IMR-90 (cell line): ENCODE measurements around the gene CD99. TPM values are rescaled to one million over a fixed set of nuclear protein-coding genes. Genes with fewer than 3 reads are reported as not detected.

ENCODE experiments used
- ATAC-seq: fragments of 200-7000 bp; cut with Tn5 transposase; 2 replicates; pipeline ENCODE4 v1.9.1; 2020; ENCODE audit warnings: low read depth, mild to moderate bottlenecking, moderate library complexity
- BruUV-seq: library from RNA; stranded (reverse); fragments of 400-500 nt; replicated peaks from 2 replicates; lab custom pipeline; 2021; lab: Mats Ljungman, UMichigan
- CTCF ChIA-PET: fragments of 300-600 bp; formaldehyde crosslinking; extraction: SDS; loops from one replicate; lab custom pipeline; 2021; ENCODE audit warnings: antibody characterized with exemption; lab: Yijun Ruan, JAX
- POLR2A ChIA-PET: fragments of 300-600 bp; sonication (Branson Sonifier 250); formaldehyde crosslinking; loops from one replicate; lab custom pipeline; 2022; ENCODE audit warnings: antibody characterized with exemption; ENCODE audit not compliant: unreplicated experiment; lab: Charles Lee
- DNase-seq: peaks from one replicate; pipeline ENCODE4 v3.0.0; 2013
- H2AFZ ChIP-seq: replicated peaks from 2 replicates; pipeline ENCODE3; 2013; ENCODE audit warnings: low read length, mild to moderate bottlenecking; ENCODE audit not compliant: poor library complexity
- H2AK5ac ChIP-seq: 2 replicates; pipeline ENCODE4 v1.6.1; 2013; ENCODE audit warnings: low read depth, low read length, inconsistent platforms
- H2AK9ac ChIP-seq: replicated peaks from 2 replicates; pipeline ENCODE3; 2013; ENCODE audit warnings: mild to moderate bottlenecking, low read depth, low read length, moderate library complexity; ENCODE audit not compliant: poor library complexity
- H2BK120ac ChIP-seq: 2 replicates; pipeline ENCODE4 v1.6.1; 2013; ENCODE audit warnings: low read depth, low read length, inconsistent platforms
- H2BK15ac ChIP-seq: 3 replicates; pipeline ENCODE4 v1.6.1; 2013; ENCODE audit warnings: low read depth, low read length, inconsistent platforms
- H2BK20ac ChIP-seq: 2 replicates; pipeline ENCODE4 v1.6.1; 2013; ENCODE audit warnings: low read depth, mild to moderate bottlenecking, inconsistent platforms, low read length, moderate library complexity
- H2BK5ac ChIP-seq: 2 replicates; pipeline ENCODE4 v1.6.1; 2013; ENCODE audit warnings: mild to moderate bottlenecking, low read depth, low read length, inconsistent platforms; ENCODE audit not compliant: poor library complexity, severe bottlenecking
- H3K14ac ChIP-seq: replicated peaks from 2 replicates; pipeline ENCODE4 v1.6.1; 2013; ENCODE audit warnings: low read depth, low read length, inconsistent platforms
- H3K18ac ChIP-seq: 2 replicates; pipeline ENCODE4 v1.6.1; 2013; ENCODE audit warnings: low read depth, low read length, control low read depth
- H3K23ac ChIP-seq: 2 replicates; pipeline ENCODE4 v1.6.1; 2013; ENCODE audit warnings: low read depth, low read length, inconsistent platforms
- H3K27ac ChIP-seq: 2 replicates; pipeline ENCODE4 v1.5.1; 2013; ENCODE audit warnings: mild to moderate bottlenecking, control low read depth, low read length; ENCODE audit not compliant: insufficient read depth
- H3K27me3 ChIP-seq: 2 replicates; pipeline ENCODE4 v1.6.1; 2013; ENCODE audit warnings: low read length; ENCODE audit not compliant: control insufficient read depth, insufficient read depth
- H3K36me3 ChIP-seq: 2 replicates; pipeline ENCODE4 v1.6.1; 2013; ENCODE audit warnings: low read length, mixed read lengths; ENCODE audit not compliant: control insufficient read depth, insufficient read depth
- H3K4ac ChIP-seq: 2 replicates; pipeline ENCODE4 v1.6.1; 2013; ENCODE audit warnings: low read depth, low read length, inconsistent platforms
- H3K4me1 ChIP-seq: 2 replicates; pipeline ENCODE4 v1.6.1; 2013; ENCODE audit warnings: low read length, mixed read lengths; ENCODE audit not compliant: control insufficient read depth, insufficient read depth
- H3K4me2 ChIP-seq: 2 replicates; pipeline ENCODE4 v1.6.1; 2013; ENCODE audit warnings: low read depth, mild to moderate bottlenecking, control low read depth, low read length, moderate library complexity
- H3K4me3 ChIP-seq: 2 replicates; pipeline ENCODE4 v1.5.1; 2013; ENCODE audit warnings: low read depth, mild to moderate bottlenecking, control low read depth, low read length, moderate library complexity; ENCODE audit not compliant: insufficient read depth
- H3K56ac ChIP-seq: 2 replicates; pipeline ENCODE4 v1.6.1; 2013; ENCODE audit warnings: low read length, inconsistent platforms; ENCODE audit not compliant: insufficient read depth; ENCODE audit errors: extremely low read depth
- H3K79me1 ChIP-seq, 2 experiments: 2 replicates each; pipeline ENCODE4 v1.6.1; 2013; ENCODE audit warnings: low read length in 2 of 2, inconsistent platforms in 1 of 2, low read depth in 1 of 2
- H3K9ac ChIP-seq: 2 replicates; pipeline ENCODE4 v1.6.1; 2013; ENCODE audit warnings: low read depth, low read length, control low read depth
- H3K9me1 ChIP-seq: 2 replicates; pipeline ENCODE4 v1.6.1; 2013; ENCODE audit warnings: low read length, inconsistent platforms; ENCODE audit not compliant: insufficient read depth
- H3K9me3 ChIP-seq: 2 replicates; pipeline ENCODE4 v1.6.1; 2013; ENCODE audit warnings: low read length; ENCODE audit not compliant: control insufficient read depth, insufficient read depth
- H4K20me1 ChIP-seq: 2 replicates; pipeline ENCODE4 v1.6.1; 2013; ENCODE audit warnings: low read length, inconsistent platforms; ENCODE audit not compliant: insufficient read depth
- H4K5ac ChIP-seq: 2 replicates; pipeline ENCODE4 v1.6.1; 2013; ENCODE audit warnings: mild to moderate bottlenecking, low read depth, low read length, control low read depth
- H4K8ac ChIP-seq, 2 experiments: 2 replicates each; pipeline ENCODE4 v1.6.1; 2013; ENCODE audit warnings: low read depth in 2 of 2, low read length in 2 of 2, control low read depth in 1 of 2, inconsistent platforms in 1 of 2
- H4K91ac ChIP-seq: 2 replicates; pipeline ENCODE4 v1.6.1; 2013; ENCODE audit warnings: low read depth, low read length, inconsistent platforms; ENCODE audit not compliant: insufficient read depth
- BHLHE40 ChIP-seq: fragments of 150-350 bp; IDR thresholded peaks from 2 replicates; pipeline ENCODE4 v1.6.1; 2016; ENCODE audit warnings: mild to moderate bottlenecking, low read depth, low read length
- CEBPB ChIP-seq: IDR thresholded peaks from 2 replicates; pipeline ENCODE4 v1.6.1; 2012; ENCODE audit warnings: low read depth, low read length, improper control_type of control experiment
- ELK1 ChIP-seq: fragments of 150-350 bp; IDR thresholded peaks from 2 replicates; pipeline ENCODE4 v1.6.1; 2016; ENCODE audit warnings: low read depth, mild to moderate bottlenecking, low read length, moderate library complexity, borderline replicate concordance
- FOS ChIP-seq: fragments of 150-350 bp; IDR thresholded peaks from 2 replicates; pipeline ENCODE4 v1.6.1; 2016; ENCODE audit warnings: low read depth, low read length
- MAFK ChIP-seq: IDR thresholded peaks from 2 replicates; pipeline ENCODE4 v1.6.1; 2012; ENCODE audit warnings: low read depth, low read length, improper control_type of control experiment
- MAZ ChIP-seq: IDR thresholded peaks from 2 replicates; pipeline ENCODE4 v1.6.1; 2012; ENCODE audit warnings: low read depth, mild to moderate bottlenecking, low read length, improper control_type of control experiment, moderate library complexity, borderline replicate concordance
- MXI1 ChIP-seq: IDR thresholded peaks from 2 replicates; pipeline ENCODE4 v1.6.1; 2012; ENCODE audit warnings: low read depth, mild to moderate bottlenecking, low read length, moderate library complexity, borderline replicate concordance
- NFE2L2 ChIP-seq: fragments of 150-350 bp; IDR thresholded peaks from 2 replicates; pipeline ENCODE4 v1.6.1; 2016; ENCODE audit warnings: low read depth, mild to moderate bottlenecking, low read length
- POLR2A ChIP-seq: IDR thresholded peaks from 2 replicates; pipeline ENCODE4 v1.6.1; 2012; ENCODE audit warnings: mild to moderate bottlenecking, low read depth, low read length
- RCOR1 ChIP-seq: IDR thresholded peaks from 2 replicates; pipeline ENCODE4 v1.6.1; 2012; ENCODE audit warnings: mild to moderate bottlenecking, low read length, improper control_type of control experiment; ENCODE audit not compliant: insufficient replicate concordance
- RFX5 ChIP-seq: IDR thresholded peaks from 2 replicates; pipeline ENCODE4 v1.8.0; 2012; ENCODE audit warnings: low read depth, mild to moderate bottlenecking, low read length, moderate library complexity
- SMC3 ChIP-seq: fragments of 150-350 bp; IDR thresholded peaks from 2 replicates; pipeline ENCODE4 v1.6.1; 2016; ENCODE audit warnings: low read depth, mild to moderate bottlenecking, antibody characterized with exemption, low read length, moderate library complexity
- WGBS, 2 experiments: methylation state at CpG; one replicate each; pipeline versions ENCODE4 v1.1.5 to v1.1.7; 2013; ENCODE audit warnings: missing lambda C conversion rate in 2 of 2; ENCODE audit not compliant: insufficient read length in 1 of 2; ENCODE audit errors: extremely low coverage in 2 of 2; 5-methylcytosine and 5-hydroxymethylcytosine counted together
- dilution Hi-C: fragments of 300-500 bp; cut with HindIII; formaldehyde crosslinking; loops from one replicate; pipeline ENCODE4 v1.14.3; 2018; ENCODE audit warnings: low sequenced_read_pairs; ENCODE audit not compliant: unreplicated experiment
- in situ Hi-C: fragments of 300-500 bp; cut with MboI; formaldehyde crosslinking; loops from 3 replicates; pipeline ENCODE4 v1.14.3; 2019; ENCODE audit warnings: low sequenced_read_pairs, inconsistent platforms, mixed read lengths
- intact Hi-C: fragments of 100-400 bp; cut with micrococcal nuclease; formaldehyde crosslinking; loops from 2 replicates; pipeline ENCODE4 v1.10.0; 2022
- polyA plus RNA-seq, 3 experiments: library from polyadenylated mRNA; depleted of rRNA; stranded (reverse); fragments of >200 nt; gene quantifications; 2 replicates each; pipeline ENCODE4 v1.2.3, GENCODE V29; 2012; ENCODE audit warnings: low replicate concordance in 1 of 3
- total RNA-seq: library from RNA; depleted of rRNA; stranded (reverse); fragments of >200 nt; gene quantifications from 2 replicates; pipeline ENCODE4 v1.2.3, GENCODE V29; 2012
- TF ChIP-seq, protein P1 (sequence below): conservative IDR thresholded peaks from 2 replicates; pipeline ENCODE4 v1.5.1; 2012; ENCODE audit warnings: mild to moderate bottlenecking, low read depth, low read length, improper control_type of control experiment
- TF ChIP-seq, protein P2 (sequence below): fragments of 150-350 bp; IDR thresholded peaks from 2 replicates; pipeline ENCODE4 v1.6.1; 2017; ENCODE audit warnings: mild to moderate bottlenecking, antibody characterized with exemption, low read length, low read depth

Gene CD99
- total and polyA plus RNA-seq, 2 of the 4 experiments (the other 2 are of a cell fraction), result 102 to 369 TPM

DNA sequence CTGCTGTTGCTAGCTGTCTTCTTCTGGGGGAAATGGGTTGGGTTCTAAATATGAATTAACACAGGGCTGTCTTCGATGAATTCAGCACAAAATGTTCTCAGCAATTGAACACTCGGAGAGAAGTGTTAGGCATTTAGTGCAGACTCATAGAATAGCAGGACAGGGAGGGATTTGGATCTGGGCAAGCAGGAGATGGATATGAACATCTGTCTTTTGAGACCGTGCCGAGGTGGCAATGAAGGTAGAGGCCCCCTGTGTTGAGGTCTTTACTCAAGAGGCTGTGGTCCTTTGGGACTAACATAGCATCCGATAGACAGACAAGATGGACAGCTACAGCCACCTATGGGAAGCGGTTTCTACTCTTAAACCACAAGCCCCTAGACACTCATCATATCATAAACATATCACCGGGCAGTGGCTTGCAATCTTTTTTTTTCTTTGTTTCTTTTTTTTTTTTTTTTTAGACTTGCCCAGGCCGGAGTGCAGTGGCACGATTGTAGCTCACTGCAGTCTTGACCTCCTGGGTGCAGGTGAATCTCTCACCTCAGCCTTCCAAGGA is 6.7 kb downstream of the CD99 start:
- no peak overlapping the region for H4K91ac ChIP-seq
- no peak overlapping the region for H3K23ac ChIP-seq
- no peak overlapping the region for H2AFZ ChIP-seq
- no peak overlapping the region for H3K27ac ChIP-seq
- no peak overlapping the region for H3K56ac ChIP-seq
- intact Hi-C loops (no loop called here), in situ Hi-C loops (no loop called here), dilution Hi-C loops (no loop called here)
- no peaks in the 10 kb centered on the region for H3K9me3 ChIP-seq
- H4K8ac ChIP-seq, result no peak overlapping the region
- H3K79me1 ChIP-seq, result peaks cover 4 to 71% of the 10 kb centered on the region in 2 experiments
- no peak overlapping the region for H2AK9ac ChIP-seq
- CTCF ChIA-PET, result no interaction called here
- H2BK15ac ChIP-seq, result no peak overlapping the region
- DNase-seq (peak; percentile 74), ATAC-seq (no peak)
- H4K5ac ChIP-seq, result no peak overlapping the region
- no peak overlapping the region for H3K9ac ChIP-seq
- H3K9me1 ChIP-seq, result peaks cover 15% of the 10 kb centered on the region
- no peak overlapping the region; the same call in 1 of the 2 replicates for H2AK5ac ChIP-seq
- no peak overlapping the region for H3K4me3 ChIP-seq
- H3K4ac ChIP-seq, result no peak overlapping the region
- H4K20me1 ChIP-seq, result peaks cover 80% of the 10 kb centered on the region
- no TSS peak for BruUV-seq
- no peak overlapping the region for H2BK20ac ChIP-seq
- H2BK120ac ChIP-seq, result no peak overlapping the region
- peaks cover 6% of the 10 kb centered on the region; the same call in 1 of the 2 replicates for H3K36me3 ChIP-seq
- H2BK5ac ChIP-seq, result no peak overlapping the region
- 100% methylated on average over 1 of the region's 9 CpGs; no CpG with 5 or more reads in 1 of the 2 experiments for WGBS, 2 experiments
- 0 out of 2 replicates have a peak overlapping the region, but pooled peaks have one; percentile 4 for H3K4me2 ChIP-seq
- no peak overlapping the region for H3K14ac ChIP-seq
- no peaks in the 10 kb centered on the region for H3K27me3 ChIP-seq
- H3K18ac ChIP-seq, result no peak overlapping the region
- TF ChIP-seq, protein P1, sequence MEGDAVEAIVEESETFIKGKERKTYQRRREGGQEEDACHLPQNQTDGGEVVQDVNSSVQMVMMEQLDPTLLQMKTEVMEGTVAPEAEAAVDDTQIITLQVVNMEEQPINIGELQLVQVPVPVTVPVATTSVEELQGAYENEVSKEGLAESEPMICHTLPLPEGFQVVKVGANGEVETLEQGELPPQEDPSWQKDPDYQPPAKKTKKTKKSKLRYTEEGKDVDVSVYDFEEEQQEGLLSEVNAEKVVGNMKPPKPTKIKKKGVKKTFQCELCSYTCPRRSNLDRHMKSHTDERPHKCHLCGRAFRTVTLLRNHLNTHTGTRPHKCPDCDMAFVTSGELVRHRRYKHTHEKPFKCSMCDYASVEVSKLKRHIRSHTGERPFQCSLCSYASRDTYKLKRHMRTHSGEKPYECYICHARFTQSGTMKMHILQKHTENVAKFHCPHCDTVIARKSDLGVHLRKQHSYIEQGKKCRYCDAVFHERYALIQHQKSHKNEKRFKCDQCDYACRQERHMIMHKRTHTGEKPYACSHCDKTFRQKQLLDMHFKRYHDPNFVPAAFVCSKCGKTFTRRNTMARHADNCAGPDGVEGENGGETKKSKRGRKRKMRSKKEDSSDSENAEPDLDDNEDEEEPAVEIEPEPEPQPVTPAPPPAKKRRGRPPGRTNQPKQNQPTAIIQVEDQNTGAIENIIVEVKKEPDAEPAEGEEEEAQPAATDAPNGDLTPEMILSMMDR, result no peak
- TF ChIP-seq SMC3 (no peak), FOS (no peak), ELK1 (no peak), POLR2A (no peak), MAFK (no peak), CEBPB (no peak), BHLHE40 (no peak), MAZ (no peak), RFX5 (no peak), NFE2L2 (no peak), RCOR1 (no peak), MXI1 (no peak)
- TF ChIP-seq, protein P2, sequence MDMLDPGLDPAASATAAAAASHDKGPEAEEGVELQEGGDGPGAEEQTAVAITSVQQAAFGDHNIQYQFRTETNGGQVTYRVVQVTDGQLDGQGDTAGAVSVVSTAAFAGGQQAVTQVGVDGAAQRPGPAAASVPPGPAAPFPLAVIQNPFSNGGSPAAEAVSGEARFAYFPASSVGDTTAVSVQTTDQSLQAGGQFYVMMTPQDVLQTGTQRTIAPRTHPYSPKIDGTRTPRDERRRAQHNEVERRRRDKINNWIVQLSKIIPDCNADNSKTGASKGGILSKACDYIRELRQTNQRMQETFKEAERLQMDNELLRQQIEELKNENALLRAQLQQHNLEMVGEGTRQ, result no peak
- POLR2A ChIA-PET, result no interaction called here
- H3K4me1 ChIP-seq, result peaks cover 12% of the 10 kb centered on the region
